GM12891 (cell line): ENCODE measurements around the gene ERICH6.

Experiments used
- DNase-seq: peaks from one replicate; pipeline ENCODE4 v3.0.0; 2011; ENCODE audit warnings: low spot score; ENCODE audit not compliant: insufficient read length
- FAIRE-seq: peaks from 2 replicates; lab custom pipeline; 2011; peaks lifted over from hg19 to GRCh38; lab: Jason Lieb, UNC
- PAX5 ChIP-seq: IDR thresholded peaks from 2 replicates; pipeline ENCODE4 v1.6.1; 2011; ENCODE audit warnings: low read length, moderate library complexity, mild to moderate bottlenecking; ENCODE audit not compliant: insufficient read depth, severe bottlenecking
- POLR2A ChIP-seq: IDR thresholded peaks from 2 replicates; pipeline ENCODE4 v1.6.1; 2011; ENCODE audit warnings: low read depth, low read length, control low read depth
- POLR2AphosphoS5 ChIP-seq: IDR thresholded peaks from 2 replicates; pipeline ENCODE4 v1.6.1; 2011; ENCODE audit warnings: low read depth, low read length, control low read depth
- POU2F2 ChIP-seq: IDR thresholded peaks from 2 replicates; pipeline ENCODE4 v1.6.1; 2011; ENCODE audit warnings: low read depth, mild to moderate bottlenecking, control low read depth, low read length, moderate library complexity
- SPI1 ChIP-seq: IDR thresholded peaks from 2 replicates; pipeline ENCODE4 v1.6.1; 2011; ENCODE audit warnings: low read depth, low read length, control low read depth
- TAF1 ChIP-seq: IDR thresholded peaks from 2 replicates; pipeline ENCODE4 v1.6.1; 2011; ENCODE audit warnings: low read depth, low read length, control low read depth

Gene ERICH6

GRCh38 chr3:150691414-150692040, 12.2 kb downstream of the ERICH6 start:
- DNase-seq, result no peak
- TF ChIP-seq POLR2A, result no peak
- TF ChIP-seq POU2F2, result no peak
- no peak for TF ChIP-seq SPI1
- TF ChIP-seq POLR2AphosphoS5, result no peak
- TF ChIP-seq TAF1, result no peak
- TF ChIP-seq PAX5, result no peak
- FAIRE-seq, result no peak

- FAIRE-seq, result no peak
- TF ChIP-seq POLR2A (no peak), PAX5 (no peak), SPI1 (no peak), POU2F2 (no peak), POLR2AphosphoS5 (no peak)
- DNase-seq, result no peak
Observed at GRCh38 chr3:150687613-150688012, 16.1 kb downstream of the ERICH6 start.

DNA sequence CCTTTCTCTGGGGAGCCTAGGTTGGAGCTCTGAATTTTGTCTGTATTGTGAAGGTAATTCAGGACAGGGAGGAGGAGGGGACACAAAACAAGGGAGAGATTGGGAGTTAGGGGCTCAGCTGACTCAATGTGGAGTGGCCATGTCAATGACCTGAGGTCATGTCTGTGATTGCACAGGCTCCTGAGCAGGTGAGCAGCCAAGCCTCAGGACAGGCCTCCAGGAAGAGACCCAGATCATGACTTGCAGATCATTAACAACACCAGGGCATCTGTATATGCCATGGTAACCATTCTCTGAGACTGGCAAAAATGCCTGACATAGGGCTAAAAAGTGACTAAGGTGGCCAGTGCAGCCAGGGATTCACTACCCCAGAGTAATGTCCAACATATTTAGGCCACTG, 20.9 kb downstream of the ERICH6 start:
- no peak for DNase-seq
- FAIRE-seq, result no peak
- TF ChIP-seq POLR2AphosphoS5 (no peak), POLR2A (no peak), TAF1 (no peak), PAX5 (no peak), SPI1 (no peak), POU2F2 (no peak)

GRCh38 chr3:150682279-150682678, 21.4 kb downstream of the ERICH6 start:
- FAIRE-seq (no peak), DNase-seq (no peak)
- TF ChIP-seq POLR2AphosphoS5, result no peak

DNA sequence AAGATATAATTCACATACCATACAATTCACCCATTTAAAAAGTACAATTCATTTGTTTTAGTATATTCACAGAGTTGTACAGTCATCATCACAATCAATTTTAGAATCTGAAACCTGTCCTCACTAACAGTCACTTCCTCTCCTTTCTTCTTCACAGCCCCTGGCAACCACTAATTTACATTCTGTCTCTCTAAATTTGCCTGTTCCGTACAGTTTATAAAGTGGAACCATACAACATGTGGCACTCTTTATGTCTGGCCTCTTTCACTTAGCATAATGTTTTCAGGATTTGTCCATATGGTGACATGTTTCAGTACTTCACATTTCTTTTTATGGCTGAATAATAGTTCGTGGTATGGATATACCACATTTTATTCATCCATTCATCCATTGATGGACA, 22.7 kb downstream of the ERICH6 start:
- FAIRE-seq (peak; percentile 85), DNase-seq (no peak)
- no peak for TF ChIP-seq PAX5
- peak; percentile 88 for TF ChIP-seq SPI1
- no peak for TF ChIP-seq POLR2AphosphoS5
- no peak for TF ChIP-seq POLR2A
- no peak for TF ChIP-seq TAF1
- peak; percentile 73; the same call in 1 of the 2 replicates for TF ChIP-seq POU2F2

- TF ChIP-seq POLR2A (no peak), SPI1 (no peak), TAF1 (no peak), PAX5 (no peak), POU2F2 (no peak), POLR2AphosphoS5 (no peak)
- DNase-seq (no peak), FAIRE-seq (no peak)
Observed at GRCh38 chr3:150680562-150680961, 23.2 kb downstream of the ERICH6 start.

GRCh38 chr3:150675587-150675986, 28.1 kb downstream of the ERICH6 start:
- DNase-seq, result no peak
- no peak for FAIRE-seq
- TF ChIP-seq TAF1 (no peak), PAX5 (no peak), POLR2AphosphoS5 (no peak)

GRCh38 chr3:150673966-150674365, 29.8 kb downstream of the ERICH6 start:
- FAIRE-seq (no peak), DNase-seq (no peak)
- TF ChIP-seq SPI1, result no peak
- TF ChIP-seq PAX5, result no peak
- no peak for TF ChIP-seq TAF1
- no peak for TF ChIP-seq POLR2AphosphoS5
- TF ChIP-seq POLR2A, result no peak
- TF ChIP-seq POU2F2, result no peak

GRCh38 chr3:150666167-150666566, 37.6 kb downstream of the ERICH6 start:
- FAIRE-seq (no peak), DNase-seq (no peak)
- TF ChIP-seq SPI1, result no peak
- TF ChIP-seq PAX5, result no peak
- TF ChIP-seq POLR2AphosphoS5, result no peak
- TF ChIP-seq POLR2A, result no peak
- TF ChIP-seq TAF1, result no peak
- no peak for TF ChIP-seq POU2F2

- no peak for DNase-seq
- no peak for FAIRE-seq
- TF ChIP-seq POLR2A (no peak), SPI1 (no peak), TAF1 (no peak), PAX5 (no peak), POU2F2 (no peak), POLR2AphosphoS5 (no peak)
Observed at GRCh38 chr3:150663461-150663860, 40.3 kb downstream of the ERICH6 start.
